ENCODE results near the gene MINDY2. TPM values are rescaled to one million over a fixed set of nuclear protein-coding genes. Genes with fewer than 3 reads are reported as not detected.

Gene MINDY2
- total and polyA plus RNA-seq, 2 of the 8 experiments (the other 6 are each of a cell fraction or from before 2014, with no cell fraction given) = 3.1 to 25.7 TPM

GRCh38 chr15:58732625-58733363, 38.3 kb upstream of the MINDY2 start (continued):
- TF ChIP-seq, protein P1, sequence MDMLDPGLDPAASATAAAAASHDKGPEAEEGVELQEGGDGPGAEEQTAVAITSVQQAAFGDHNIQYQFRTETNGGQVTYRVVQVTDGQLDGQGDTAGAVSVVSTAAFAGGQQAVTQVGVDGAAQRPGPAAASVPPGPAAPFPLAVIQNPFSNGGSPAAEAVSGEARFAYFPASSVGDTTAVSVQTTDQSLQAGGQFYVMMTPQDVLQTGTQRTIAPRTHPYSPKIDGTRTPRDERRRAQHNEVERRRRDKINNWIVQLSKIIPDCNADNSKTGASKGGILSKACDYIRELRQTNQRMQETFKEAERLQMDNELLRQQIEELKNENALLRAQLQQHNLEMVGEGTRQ (IDR thresholded peaks at IDR 0.05; ENCODE audit: low read length) = no peak
- TF ChIP-seq RBBP5 (IDR thresholded peaks at IDR 0.05; ENCODE audit: borderline replicate concordance, low read depth, low read length) = no peak
- TF ChIP-seq, protein P2, sequence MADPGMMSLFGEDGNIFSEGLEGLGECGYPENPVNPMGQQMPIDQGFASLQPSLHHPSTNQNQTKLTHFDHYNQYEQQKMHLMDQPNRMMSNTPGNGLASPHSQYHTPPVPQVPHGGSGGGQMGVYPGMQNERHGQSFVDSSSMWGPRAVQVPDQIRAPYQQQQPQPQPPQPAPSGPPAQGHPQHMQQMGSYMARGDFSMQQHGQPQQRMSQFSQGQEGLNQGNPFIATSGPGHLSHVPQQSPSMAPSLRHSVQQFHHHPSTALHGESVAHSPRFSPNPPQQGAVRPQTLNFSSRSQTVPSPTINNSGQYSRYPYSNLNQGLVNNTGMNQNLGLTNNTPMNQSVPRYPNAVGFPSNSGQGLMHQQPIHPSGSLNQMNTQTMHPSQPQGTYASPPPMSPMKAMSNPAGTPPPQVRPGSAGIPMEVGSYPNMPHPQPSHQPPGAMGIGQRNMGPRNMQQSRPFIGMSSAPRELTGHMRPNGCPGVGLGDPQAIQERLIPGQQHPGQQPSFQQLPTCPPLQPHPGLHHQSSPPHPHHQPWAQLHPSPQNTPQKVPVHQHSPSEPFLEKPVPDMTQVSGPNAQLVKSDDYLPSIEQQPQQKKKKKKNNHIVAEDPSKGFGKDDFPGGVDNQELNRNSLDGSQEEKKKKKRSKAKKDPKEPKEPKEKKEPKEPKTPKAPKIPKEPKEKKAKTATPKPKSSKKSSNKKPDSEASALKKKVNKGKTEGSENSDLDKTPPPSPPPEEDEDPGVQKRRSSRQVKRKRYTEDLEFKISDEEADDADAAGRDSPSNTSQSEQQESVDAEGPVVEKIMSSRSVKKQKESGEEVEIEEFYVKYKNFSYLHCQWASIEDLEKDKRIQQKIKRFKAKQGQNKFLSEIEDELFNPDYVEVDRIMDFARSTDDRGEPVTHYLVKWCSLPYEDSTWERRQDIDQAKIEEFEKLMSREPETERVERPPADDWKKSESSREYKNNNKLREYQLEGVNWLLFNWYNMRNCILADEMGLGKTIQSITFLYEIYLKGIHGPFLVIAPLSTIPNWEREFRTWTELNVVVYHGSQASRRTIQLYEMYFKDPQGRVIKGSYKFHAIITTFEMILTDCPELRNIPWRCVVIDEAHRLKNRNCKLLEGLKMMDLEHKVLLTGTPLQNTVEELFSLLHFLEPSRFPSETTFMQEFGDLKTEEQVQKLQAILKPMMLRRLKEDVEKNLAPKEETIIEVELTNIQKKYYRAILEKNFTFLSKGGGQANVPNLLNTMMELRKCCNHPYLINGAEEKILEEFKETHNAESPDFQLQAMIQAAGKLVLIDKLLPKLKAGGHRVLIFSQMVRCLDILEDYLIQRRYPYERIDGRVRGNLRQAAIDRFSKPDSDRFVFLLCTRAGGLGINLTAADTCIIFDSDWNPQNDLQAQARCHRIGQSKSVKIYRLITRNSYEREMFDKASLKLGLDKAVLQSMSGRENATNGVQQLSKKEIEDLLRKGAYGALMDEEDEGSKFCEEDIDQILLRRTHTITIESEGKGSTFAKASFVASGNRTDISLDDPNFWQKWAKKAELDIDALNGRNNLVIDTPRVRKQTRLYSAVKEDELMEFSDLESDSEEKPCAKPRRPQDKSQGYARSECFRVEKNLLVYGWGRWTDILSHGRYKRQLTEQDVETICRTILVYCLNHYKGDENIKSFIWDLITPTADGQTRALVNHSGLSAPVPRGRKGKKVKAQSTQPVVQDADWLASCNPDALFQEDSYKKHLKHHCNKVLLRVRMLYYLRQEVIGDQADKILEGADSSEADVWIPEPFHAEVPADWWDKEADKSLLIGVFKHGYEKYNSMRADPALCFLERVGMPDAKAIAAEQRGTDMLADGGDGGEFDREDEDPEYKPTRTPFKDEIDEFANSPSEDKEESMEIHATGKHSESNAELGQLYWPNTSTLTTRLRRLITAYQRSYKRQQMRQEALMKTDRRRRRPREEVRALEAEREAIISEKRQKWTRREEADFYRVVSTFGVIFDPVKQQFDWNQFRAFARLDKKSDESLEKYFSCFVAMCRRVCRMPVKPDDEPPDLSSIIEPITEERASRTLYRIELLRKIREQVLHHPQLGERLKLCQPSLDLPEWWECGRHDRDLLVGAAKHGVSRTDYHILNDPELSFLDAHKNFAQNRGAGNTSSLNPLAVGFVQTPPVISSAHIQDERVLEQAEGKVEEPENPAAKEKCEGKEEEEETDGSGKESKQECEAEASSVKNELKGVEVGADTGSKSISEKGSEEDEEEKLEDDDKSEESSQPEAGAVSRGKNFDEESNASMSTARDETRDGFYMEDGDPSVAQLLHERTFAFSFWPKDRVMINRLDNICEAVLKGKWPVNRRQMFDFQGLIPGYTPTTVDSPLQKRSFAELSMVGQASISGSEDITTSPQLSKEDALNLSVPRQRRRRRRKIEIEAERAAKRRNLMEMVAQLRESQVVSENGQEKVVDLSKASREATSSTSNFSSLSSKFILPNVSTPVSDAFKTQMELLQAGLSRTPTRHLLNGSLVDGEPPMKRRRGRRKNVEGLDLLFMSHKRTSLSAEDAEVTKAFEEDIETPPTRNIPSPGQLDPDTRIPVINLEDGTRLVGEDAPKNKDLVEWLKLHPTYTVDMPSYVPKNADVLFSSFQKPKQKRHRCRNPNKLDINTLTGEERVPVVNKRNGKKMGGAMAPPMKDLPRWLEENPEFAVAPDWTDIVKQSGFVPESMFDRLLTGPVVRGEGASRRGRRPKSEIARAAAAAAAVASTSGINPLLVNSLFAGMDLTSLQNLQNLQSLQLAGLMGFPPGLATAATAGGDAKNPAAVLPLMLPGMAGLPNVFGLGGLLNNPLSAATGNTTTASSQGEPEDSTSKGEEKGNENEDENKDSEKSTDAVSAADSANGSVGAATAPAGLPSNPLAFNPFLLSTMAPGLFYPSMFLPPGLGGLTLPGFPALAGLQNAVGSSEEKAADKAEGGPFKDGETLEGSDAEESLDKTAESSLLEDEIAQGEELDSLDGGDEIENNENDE (IDR thresholded peaks at IDR 0.05; ENCODE audit: insufficient replicate concordance, low read length) = no peak
- no peak for TF ChIP-seq BACH1 (IDR thresholded peaks at IDR 0.05; ENCODE audit: low read length)
- no peak for TF ChIP-seq EGR1 (IDR thresholded peaks at IDR 0.05; ENCODE audit: borderline replicate concordance, low read depth, low read length)
- TF ChIP-seq ASH2L (IDR thresholded peaks at IDR 0.05; ENCODE audit: low read length) = no peak
- no peak for TF ChIP-seq EZH2 (IDR thresholded peaks at IDR 0.05; ENCODE audit: low read depth, low read length, severe bottlenecking)
- TF ChIP-seq RXRA (IDR thresholded peaks at IDR 0.05; ENCODE audit: insufficient read depth, low read depth, low read length) = no peak

Data from H1 (cell line).